Neural cell (in vitro differentiated cells): Measurements from ENCODE around the gene PITX1.

Experiments used
- EP300 ChIP-seq: fragments of 450-650 bp; conservative IDR thresholded peaks from 2 replicates; pipeline ENCODE4 v1.6.1; 2014; ENCODE audit warnings: antibody characterized with exemption, mild to moderate bottlenecking, moderate library complexity; ENCODE audit not compliant: poor library complexity, severe bottlenecking
- TF ChIP-seq, protein P1 (sequence below): fragments of 450-650 bp; IDR thresholded peaks from 2 replicates; pipeline ENCODE4 v1.5.1; 2014; ENCODE audit warnings: antibody characterized with exemption, mild to moderate bottlenecking, moderate library complexity; ENCODE audit not compliant: poor library complexity, severe bottlenecking

DNA sequence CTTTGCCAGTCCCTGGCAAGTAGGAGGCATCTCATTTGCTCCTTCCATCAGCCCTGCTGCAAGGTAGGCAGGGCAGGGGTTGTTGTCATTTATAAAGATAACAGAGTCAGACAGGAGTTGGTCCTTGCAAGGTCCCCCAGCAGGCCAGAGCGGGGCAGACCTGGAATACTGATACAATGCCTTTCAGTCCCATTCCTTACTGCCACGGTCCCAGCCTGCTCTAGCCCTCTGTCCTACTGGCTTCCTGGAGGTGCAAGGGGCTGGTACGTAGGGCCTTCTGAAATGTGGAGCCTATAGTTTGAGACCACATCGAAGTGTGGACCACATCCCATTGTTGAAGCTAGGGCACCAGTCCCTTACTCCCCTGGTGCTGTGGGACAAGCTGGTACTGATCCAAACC lies 42.8 kb upstream of the PITX1 start:
- TF ChIP-seq, protein P1, sequence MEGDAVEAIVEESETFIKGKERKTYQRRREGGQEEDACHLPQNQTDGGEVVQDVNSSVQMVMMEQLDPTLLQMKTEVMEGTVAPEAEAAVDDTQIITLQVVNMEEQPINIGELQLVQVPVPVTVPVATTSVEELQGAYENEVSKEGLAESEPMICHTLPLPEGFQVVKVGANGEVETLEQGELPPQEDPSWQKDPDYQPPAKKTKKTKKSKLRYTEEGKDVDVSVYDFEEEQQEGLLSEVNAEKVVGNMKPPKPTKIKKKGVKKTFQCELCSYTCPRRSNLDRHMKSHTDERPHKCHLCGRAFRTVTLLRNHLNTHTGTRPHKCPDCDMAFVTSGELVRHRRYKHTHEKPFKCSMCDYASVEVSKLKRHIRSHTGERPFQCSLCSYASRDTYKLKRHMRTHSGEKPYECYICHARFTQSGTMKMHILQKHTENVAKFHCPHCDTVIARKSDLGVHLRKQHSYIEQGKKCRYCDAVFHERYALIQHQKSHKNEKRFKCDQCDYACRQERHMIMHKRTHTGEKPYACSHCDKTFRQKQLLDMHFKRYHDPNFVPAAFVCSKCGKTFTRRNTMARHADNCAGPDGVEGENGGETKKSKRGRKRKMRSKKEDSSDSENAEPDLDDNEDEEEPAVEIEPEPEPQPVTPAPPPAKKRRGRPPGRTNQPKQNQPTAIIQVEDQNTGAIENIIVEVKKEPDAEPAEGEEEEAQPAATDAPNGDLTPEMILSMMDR: no peak
- TF ChIP-seq EP300: no peak
